ENCODE measurements around the gene MZF1.

The MZF1 gene

DNA sequence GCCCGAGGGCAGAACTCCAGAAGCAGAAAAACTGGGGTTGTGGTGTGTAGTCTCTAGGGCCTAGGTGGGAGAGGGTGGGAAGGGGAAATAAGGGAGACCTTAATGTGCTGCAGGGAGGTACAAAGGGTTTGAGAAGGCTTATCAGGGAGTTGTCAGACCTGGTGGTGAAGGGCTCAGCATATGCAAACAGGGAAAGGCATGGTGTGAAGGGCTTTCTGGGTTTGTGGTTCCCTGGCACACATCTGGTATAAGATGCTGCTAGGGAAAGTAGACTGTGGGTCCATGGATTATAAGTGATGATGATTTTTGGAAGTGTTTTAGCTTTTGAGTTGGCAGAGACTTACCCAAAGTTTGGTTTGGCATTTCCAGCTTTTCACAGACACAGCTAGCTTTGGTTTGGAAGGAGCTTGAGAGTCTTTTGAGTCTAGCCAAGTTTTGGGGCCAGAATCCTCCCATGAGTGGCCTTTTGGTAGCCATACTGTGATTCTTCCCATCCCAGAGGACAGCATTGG is 27.1 kb downstream of the MZF1 start:
- Histone ChIP-seq H3K4me3 (ENCODE audit: low read length in 2 of 2) (peak overlapping the region; percentile 75 to 99), H3K4me2 (ENCODE audit: insufficient read depth, low read length, poor library complexity, severe bottlenecking) (peak overlapping the region; percentile 96), H3K9ac (ENCODE audit: low read depth, low read length, poor library complexity) (peak overlapping the region; percentile 92), H2BK5ac (ENCODE audit: low read length) (no peak overlapping the region), H2BK120ac (ENCODE audit: low read depth, low read length) (no peak overlapping the region), H3K18ac (ENCODE audit: low read length) (no peak overlapping the region), H3K4me1 (ENCODE audit: control insufficient read depth in 2 of 2, insufficient read depth in 1 of 2, low read depth in 1 of 2, low read length in 2 of 2) (peaks cover 15 to 16% of the 10 kb centered on the region in 2 donors), H3K9me3 (replicated peaks in 1 of 2; ENCODE audit: control insufficient read depth in 2 of 2, insufficient read depth in 1 of 2, low read depth in 1 of 2, low read length in 2 of 2) (peaks cover 0 to 2% of the 10 kb centered on the region in 2 donors), H4K8ac (ENCODE audit: low read depth, low read length) (no peak overlapping the region), H4K91ac (ENCODE audit: low read depth, low read length, poor library complexity) (no peak overlapping the region), H2BK15ac (ENCODE audit: low read length) (no peak overlapping the region), H2AK5ac (ENCODE audit: low read depth, low read length) (no peak overlapping the region), H3K23ac (ENCODE audit: low read depth, low read length, poor library complexity) (no peak overlapping the region), H3K36me3 (replicated peaks in 1 of 2; ENCODE audit: control insufficient read depth in 2 of 2, insufficient read depth in 2 of 2, low read length in 2 of 2) (peaks cover 57 to 62% of the 10 kb centered on the region in 2 donors), H3K27me3 (ENCODE audit: control insufficient read depth in 3 of 3, insufficient read depth in 3 of 3, low read depth in 1 of 3, low read length in 3 of 3) (peaks cover 0 to 11% (median 0%) of the 10 kb centered on the region in 3 experiments), H2BK12ac (ENCODE audit: low read length) (no peak overlapping the region), H2AFZ (ENCODE audit: low read length) (no peak overlapping the region), H3K14ac (ENCODE audit: low read length) (no peak overlapping the region), H3K27ac (replicated peaks; ENCODE audit: low read length) (no peak overlapping the region), H3K79me1 (ENCODE audit: low read depth, low read length) (peaks cover 26% of the 10 kb centered on the region), H3K4ac (ENCODE audit: low read length) (no peak overlapping the region)
- no peak for DNase-seq (ENCODE audit: low spot score)
- WGBS, 2 donors (ENCODE audit: extremely low coverage in 2 of 2, insufficient read length in 2 of 2, insufficient replicate concordance in 1 of 2), result no CpG with 5 or more reads among the region's 1 CpG

DNA sequence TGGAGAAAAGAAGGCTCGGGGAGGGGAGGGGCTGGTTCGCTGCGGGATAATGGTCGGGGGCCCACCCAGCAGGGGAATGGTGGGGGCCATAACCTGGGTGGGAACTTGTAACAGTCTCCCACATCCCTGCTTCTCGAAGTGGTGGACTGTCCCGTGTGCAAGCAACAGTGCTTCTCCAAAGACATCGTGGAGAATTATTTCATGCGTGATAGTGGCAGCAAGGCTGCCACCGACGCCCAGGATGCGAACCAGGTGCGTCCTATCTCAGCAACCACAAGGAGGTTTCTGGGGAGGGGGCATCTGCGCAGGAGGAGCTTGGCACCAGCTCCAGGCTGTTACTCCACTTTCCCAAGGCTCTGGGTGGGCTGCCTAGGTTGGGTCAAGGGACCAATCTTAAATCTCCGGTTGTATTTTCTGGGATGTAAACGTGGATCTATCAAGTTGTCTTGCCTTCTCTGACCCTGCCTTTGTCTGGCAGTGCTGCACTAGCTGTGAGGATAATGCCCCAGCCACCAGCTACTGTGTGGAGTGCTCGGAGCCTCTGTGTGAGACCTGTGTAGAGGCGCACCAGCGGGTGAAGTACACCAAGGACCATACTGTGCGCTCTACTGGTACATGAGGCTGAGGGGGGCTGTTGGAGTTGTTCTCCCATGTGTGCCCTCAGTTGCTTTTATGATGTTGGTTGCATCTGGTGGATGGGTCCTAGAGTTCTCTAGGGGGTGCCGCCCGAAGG is 27.7 kb downstream of the MZF1 start:
- peaks cover 0 to 12% (median 0%) of the 10 kb centered on the region in 3 experiments for H3K27me3 ChIP-seq (ENCODE audit: control insufficient read depth in 3 of 3, insufficient read depth in 3 of 3, low read depth in 1 of 3, low read length in 3 of 3)
- no peak overlapping the region for H3K23ac ChIP-seq (ENCODE audit: low read depth, low read length, poor library complexity)
- DNase-seq (ENCODE audit: low spot score), result no peak
- WGBS, 2 donors (ENCODE audit: extremely low coverage in 2 of 2, insufficient read length in 2 of 2, insufficient replicate concordance in 1 of 2), result no CpG with 5 or more reads among the region's 21 CpGs
- no peak overlapping the region for H2AFZ ChIP-seq (ENCODE audit: low read length)
- H2BK120ac ChIP-seq (ENCODE audit: low read depth, low read length), result peak overlapping the region; percentile 83
- H4K91ac ChIP-seq (ENCODE audit: low read depth, low read length, poor library complexity), result no peak overlapping the region
- H2AK5ac ChIP-seq (ENCODE audit: low read depth, low read length), result peak overlapping the region; percentile 84
- peak overlapping the region; percentile 96 for H2BK5ac ChIP-seq (ENCODE audit: low read length)
- H3K36me3 ChIP-seq (replicated peaks in 1 of 2; ENCODE audit: control insufficient read depth in 2 of 2, insufficient read depth in 2 of 2, low read length in 2 of 2), result peaks cover 50 to 55% of the 10 kb centered on the region in 2 donors
- peaks cover 15 to 16% of the 10 kb centered on the region in 2 donors for H3K4me1 ChIP-seq (ENCODE audit: control insufficient read depth in 2 of 2, insufficient read depth in 1 of 2, low read depth in 1 of 2, low read length in 2 of 2)
- H2BK12ac ChIP-seq (ENCODE audit: low read length), result no peak overlapping the region
- no peak overlapping the region for H3K4ac ChIP-seq (ENCODE audit: low read length)
- peak overlapping the region; percentile 92 for H3K9ac ChIP-seq (ENCODE audit: low read depth, low read length, poor library complexity)
- H3K18ac ChIP-seq (ENCODE audit: low read length), result peak overlapping the region; percentile 85
- no peak overlapping the region for H3K14ac ChIP-seq (ENCODE audit: low read length)
- no peak overlapping the region for H2BK15ac ChIP-seq (ENCODE audit: low read length)
- no peak overlapping the region for H4K8ac ChIP-seq (ENCODE audit: low read depth, low read length)
- H3K9me3 ChIP-seq (replicated peaks in 1 of 2; ENCODE audit: control insufficient read depth in 2 of 2, insufficient read depth in 1 of 2, low read depth in 1 of 2, low read length in 2 of 2), result peaks cover 0 to 2% of the 10 kb centered on the region in 2 donors
- no peak overlapping the region for H3K27ac ChIP-seq (replicated peaks; ENCODE audit: low read length)
- H3K4me3 ChIP-seq (ENCODE audit: low read length in 2 of 2), result peak overlapping the region; percentile 75 to 99
- H3K79me1 ChIP-seq (ENCODE audit: low read depth, low read length), result peaks cover 26% of the 10 kb centered on the region
- H3K4me2 ChIP-seq (ENCODE audit: insufficient read depth, low read length, poor library complexity, severe bottlenecking), result peak overlapping the region; percentile 96

DNA sequence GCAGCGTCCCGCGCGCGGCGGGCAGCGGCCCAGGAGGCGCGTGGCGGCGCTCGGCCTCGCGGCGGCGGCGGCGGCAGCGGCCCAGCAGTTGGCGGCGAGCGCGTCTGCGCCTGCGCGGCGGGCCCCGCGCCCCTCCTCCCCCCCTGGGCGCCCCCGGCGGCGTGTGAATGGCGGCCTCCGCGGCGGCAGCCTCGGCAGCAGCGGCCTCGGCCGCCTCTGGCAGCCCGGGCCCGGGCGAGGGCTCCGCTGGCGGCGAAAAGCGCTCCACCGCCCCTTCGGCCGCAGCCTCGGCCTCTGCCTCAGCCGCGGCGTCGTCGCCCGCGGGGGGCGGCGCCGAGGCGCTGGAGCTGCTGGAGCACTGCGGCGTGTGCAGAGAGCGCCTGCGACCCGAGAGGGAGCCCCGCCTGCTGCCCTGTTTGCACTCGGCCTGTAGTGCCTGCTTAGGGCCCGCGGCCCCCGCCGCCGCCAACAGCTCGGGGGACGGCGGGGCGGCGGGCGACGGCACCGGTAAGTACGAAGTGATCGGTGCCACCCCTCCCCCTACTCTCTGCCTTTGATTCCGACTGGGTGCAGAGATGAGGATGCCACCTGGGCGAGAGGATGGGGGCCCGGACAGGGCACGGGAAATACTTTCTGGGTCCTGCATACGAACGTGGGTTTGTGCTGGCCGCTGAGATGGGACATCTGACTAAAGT is 28.4 kb downstream of the MZF1 start:
- H3K4me1 ChIP-seq (ENCODE audit: control insufficient read depth in 2 of 2, insufficient read depth in 1 of 2, low read depth in 1 of 2, low read length in 2 of 2), result peaks cover 15 to 16% of the 10 kb centered on the region in 2 donors
- H2BK5ac ChIP-seq (ENCODE audit: low read length), result peak overlapping the region; percentile 96
- peak overlapping the region; percentile 100 for H3K9ac ChIP-seq (ENCODE audit: low read depth, low read length, poor library complexity)
- H4K8ac ChIP-seq (ENCODE audit: low read depth, low read length), result no peak overlapping the region
- H2AK5ac ChIP-seq (ENCODE audit: low read depth, low read length), result peak overlapping the region; percentile 84
- peak overlapping the region; percentile 100 for H3K23ac ChIP-seq (ENCODE audit: low read depth, low read length, poor library complexity)
- H2AFZ ChIP-seq (ENCODE audit: low read length), result peak overlapping the region; percentile 60
- peak overlapping the region; percentile 96 for H3K4me2 ChIP-seq (ENCODE audit: insufficient read depth, low read length, poor library complexity, severe bottlenecking)
- H3K14ac ChIP-seq (ENCODE audit: low read length), result peak overlapping the region; percentile 89
- H3K4ac ChIP-seq (ENCODE audit: low read length), result peak overlapping the region; percentile 98
- peaks cover 0 to 2% of the 10 kb centered on the region in 2 donors for H3K9me3 ChIP-seq (replicated peaks in 1 of 2; ENCODE audit: control insufficient read depth in 2 of 2, insufficient read depth in 1 of 2, low read depth in 1 of 2, low read length in 2 of 2)
- peak overlapping the region; percentile 100 for H3K18ac ChIP-seq (ENCODE audit: low read length)
- peak; percentile 73 for DNase-seq (ENCODE audit: low spot score)
- WGBS, 2 donors (ENCODE audit: extremely low coverage in 2 of 2, insufficient read length in 2 of 2, insufficient replicate concordance in 1 of 2), result no CpG with 5 or more reads among the region's 92 CpGs
- peaks cover 44 to 48% of the 10 kb centered on the region in 2 donors for H3K36me3 ChIP-seq (replicated peaks in 1 of 2; ENCODE audit: control insufficient read depth in 2 of 2, insufficient read depth in 2 of 2, low read length in 2 of 2)
- peak overlapping the region; percentile 98 for H3K27ac ChIP-seq (replicated peaks; ENCODE audit: low read length)
- H3K79me1 ChIP-seq (ENCODE audit: low read depth, low read length), result peaks cover 25% of the 10 kb centered on the region
- peak overlapping the region; percentile 75 to 99 for H3K4me3 ChIP-seq (ENCODE audit: low read length in 2 of 2)
- no peak overlapping the region for H2BK12ac ChIP-seq (ENCODE audit: low read length)
- peak overlapping the region; percentile 83 for H2BK120ac ChIP-seq (ENCODE audit: low read depth, low read length)
- H2BK15ac ChIP-seq (ENCODE audit: low read length), result peak overlapping the region; percentile 96
- peaks cover 0 to 14% (median 0%) of the 10 kb centered on the region in 3 experiments for H3K27me3 ChIP-seq (ENCODE audit: control insufficient read depth in 3 of 3, insufficient read depth in 3 of 3, low read depth in 1 of 3, low read length in 3 of 3)
- peak overlapping the region; percentile 53 for H4K91ac ChIP-seq (ENCODE audit: low read depth, low read length, poor library complexity)

Data from neuronal stem cell (in vitro differentiated cells).